Suprapubic skin (tissue), 4 donors: Measurements from ENCODE around the gene ARHGAP25.

Source experiments
- CTCF ChIP-seq, 2 donors: fragments of 200-600 bp in 1 of 2; fragments of 450-650 bp in 1 of 2; sonication (generic) in 1 of 2; IDR thresholded peaks; one replicate each; pipeline ENCODE4 v1.5.1; 2016 to 2019; ENCODE audit warnings: antibody characterized with exemption in 2 of 2, mild to moderate bottlenecking in 1 of 2, moderate library complexity in 1 of 2
- EP300 ChIP-seq: sonication (generic); formaldehyde crosslinking; IDR thresholded peaks from one replicate; pipeline ENCODE4 v1.6.1; 2017; ENCODE audit warnings: antibody characterized with exemption
- POLR2A ChIP-seq, 2 donors: fragments of 450-650 bp; IDR thresholded peaks; one replicate each; pipeline ENCODE4 v1.6.1; 2017; ENCODE audit warnings: antibody characterized with exemption in 2 of 2, mild to moderate bottlenecking in 2 of 2, moderate library complexity in 2 of 2
- POLR2AphosphoS5 ChIP-seq, 3 donors: sonication (generic); formaldehyde crosslinking; IDR thresholded peaks; one replicate each; pipeline ENCODE4 v1.6.1; 2017; ENCODE audit warnings: antibody characterized with exemption in 3 of 3

GRCh38 chr2:68709421-68709911 lies 25.1 kb upstream of the ARHGAP25 start:
- TF ChIP-seq POLR2A (IDR thresholded peaks at IDR 0.05) = no peak
- TF ChIP-seq CTCF (IDR thresholded peaks at IDR 0.05) = peak; percentile 16 to 52
- no peak for TF ChIP-seq POLR2AphosphoS5 (IDR thresholded peaks at IDR 0.05)
- no peak for TF ChIP-seq EP300
